ENCODE results near the gene MADCAM1.

The MADCAM1 gene

DNA sequence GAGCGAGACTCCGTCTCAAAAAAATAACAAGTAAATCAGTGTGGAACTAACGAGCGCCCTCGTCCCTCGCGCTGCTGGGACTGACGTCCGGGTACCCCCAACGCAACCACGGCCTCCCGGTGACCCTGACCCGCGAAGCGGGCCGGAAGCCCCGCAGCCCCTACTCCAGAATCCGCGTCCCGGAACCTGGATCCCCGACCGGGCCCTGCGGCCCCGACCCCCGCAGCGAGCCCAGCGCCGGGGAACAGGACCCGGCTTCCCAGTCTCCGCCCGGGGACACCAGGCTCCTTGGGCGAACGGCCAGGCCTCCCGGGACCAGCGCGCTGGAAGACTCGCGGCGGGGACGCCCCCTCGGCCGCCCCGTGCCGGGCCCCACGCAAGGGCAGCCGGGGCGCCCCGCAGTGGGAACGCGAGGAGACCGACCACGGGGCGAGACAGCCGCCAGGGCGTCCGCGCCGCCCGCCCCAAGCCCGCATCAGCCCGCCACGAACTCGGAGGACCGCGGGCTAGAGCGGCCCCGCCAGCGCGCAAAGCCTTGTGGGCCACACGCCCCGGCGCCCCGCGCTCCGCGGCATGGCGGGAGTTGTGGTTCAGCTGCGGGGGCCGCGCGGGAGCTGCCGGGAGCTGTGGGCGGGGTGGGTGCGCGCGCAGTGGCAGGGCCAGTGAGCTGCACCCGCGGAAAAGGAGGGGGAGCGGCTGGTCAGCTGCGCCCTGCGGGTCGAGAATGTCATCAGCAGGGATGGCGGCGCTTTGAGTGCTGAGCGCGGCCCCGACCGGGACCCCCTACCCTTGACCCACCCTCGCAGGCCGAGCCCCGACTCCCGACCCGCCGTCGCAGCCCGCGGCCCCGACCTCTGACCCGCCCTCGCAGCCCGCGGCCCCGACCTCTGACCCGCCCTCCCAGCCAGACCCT is 7.5 kb upstream of the MADCAM1 start:
- Mint-ChIP-seq H3K9me3 (no peaks in the 10 kb centered on the region), H3K36me3 (ENCODE audit: low read depth) (peaks cover 7% of the 10 kb centered on the region), H3K27ac (peak overlapping the region; percentile 87), H3K4me3 (peak overlapping the region; percentile 87), H3K27me3 (peaks cover 32% of the 10 kb centered on the region), H3K4me1 (ENCODE audit: low read depth) (peaks cover 14% of the 10 kb centered on the region)
- intact Hi-C loops (cut with micrococcal nuclease), result loop anchor here (2.0 kb wide), 1 partner anchor 18 kb away; the partner anchor contains the start of gene TPGS1

DNA sequence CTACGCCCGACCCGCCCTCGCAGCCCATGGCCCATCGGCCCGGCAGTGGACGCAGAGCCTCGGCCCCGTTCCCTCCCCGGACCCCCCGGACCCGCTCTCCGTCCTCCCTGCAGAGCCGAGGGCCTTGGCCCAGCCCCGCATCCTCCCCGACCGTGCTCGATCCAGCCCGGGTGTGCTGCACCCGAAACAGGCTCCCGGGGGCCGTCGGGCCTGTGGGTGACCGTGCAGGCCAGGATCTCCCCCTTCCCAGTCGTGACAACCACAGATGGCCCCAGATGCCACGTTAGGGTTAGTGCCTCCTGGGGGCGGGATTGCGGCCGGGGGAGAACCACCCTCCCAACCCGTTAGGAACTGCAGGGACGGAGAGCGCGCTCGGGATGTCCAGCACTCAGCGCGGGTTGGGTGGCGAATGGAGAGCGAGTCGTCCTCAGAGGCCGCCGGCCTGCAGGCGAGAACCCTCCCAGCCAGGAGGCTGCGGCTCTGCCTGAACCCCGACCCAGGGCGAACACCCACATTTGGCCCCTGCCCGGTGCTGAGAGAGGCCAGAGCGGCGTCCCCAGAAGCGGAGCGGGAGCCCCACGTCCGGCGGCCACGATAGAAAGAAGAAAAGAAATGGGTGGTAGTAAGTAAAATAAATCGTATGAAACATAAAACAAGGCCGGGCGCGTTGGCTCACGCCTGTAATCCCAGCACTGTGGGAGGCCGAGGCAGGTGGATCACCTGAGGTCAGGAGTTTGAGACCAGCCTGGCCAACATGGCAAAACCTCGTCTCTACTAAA is 6.7 kb upstream of the MADCAM1 start:
- H3K27ac Mint-ChIP-seq, result peak overlapping the region; percentile 87

DNA sequence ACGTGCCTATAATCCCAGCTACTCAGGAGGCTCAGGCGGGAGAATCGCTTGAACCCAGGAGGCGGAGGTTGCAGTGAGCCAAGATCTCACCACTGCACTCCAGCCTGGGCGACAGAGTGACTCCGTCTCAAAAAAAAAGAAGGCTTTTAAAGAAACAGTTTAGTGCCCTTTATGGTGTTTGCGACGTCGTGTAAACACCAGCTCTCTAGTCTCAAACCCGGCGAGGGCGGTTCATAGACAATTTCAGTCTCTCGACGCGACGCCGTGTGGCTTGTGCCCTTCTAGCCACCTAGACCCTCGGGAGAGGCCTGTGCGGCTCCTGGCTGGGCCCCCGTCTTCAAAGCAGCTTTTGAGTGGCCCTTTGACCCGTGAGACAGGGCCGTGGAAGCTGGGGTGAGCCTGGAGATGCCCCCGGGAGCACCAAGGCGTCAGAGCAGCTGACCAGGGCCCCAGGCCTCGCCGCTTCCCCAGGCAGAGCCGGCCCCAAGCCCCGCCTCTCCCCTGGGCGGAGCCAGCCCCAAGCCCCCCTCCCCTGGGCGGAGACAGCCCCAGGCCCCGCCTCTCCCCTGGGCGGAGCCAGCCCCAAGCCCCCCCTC is 5.0 kb upstream of the MADCAM1 start:
- no peaks in the 10 kb centered on the region for H3K9me3 Mint-ChIP-seq
- H3K4me1 Mint-ChIP-seq (ENCODE audit: low read depth), result peaks cover 14% of the 10 kb centered on the region
- intact Hi-C loops (cut with micrococcal nuclease), result no loop called here
- H3K27me3 Mint-ChIP-seq, result peaks cover 31% of the 10 kb centered on the region
- H3K27ac Mint-ChIP-seq, result no peak overlapping the region
- peaks cover 7% of the 10 kb centered on the region for H3K36me3 Mint-ChIP-seq (ENCODE audit: low read depth)
- no peak overlapping the region for H3K4me3 Mint-ChIP-seq

More for the DNA sequence above, 6.7 kb upstream of the MADCAM1 start:
- intact Hi-C loops (cut with micrococcal nuclease), result loop anchor here (2.0 kb wide), 1 partner anchor 17 kb away; the partner anchor contains the start of gene TPGS1
- Mint-ChIP-seq H3K4me3 (peak overlapping the region; percentile 87), H3K4me1 (ENCODE audit: low read depth) (peaks cover 14% of the 10 kb centered on the region), H3K9me3 (no peaks in the 10 kb centered on the region), H3K27me3 (peaks cover 32% of the 10 kb centered on the region), H3K36me3 (ENCODE audit: low read depth) (peaks cover 7% of the 10 kb centered on the region)

DNA sequence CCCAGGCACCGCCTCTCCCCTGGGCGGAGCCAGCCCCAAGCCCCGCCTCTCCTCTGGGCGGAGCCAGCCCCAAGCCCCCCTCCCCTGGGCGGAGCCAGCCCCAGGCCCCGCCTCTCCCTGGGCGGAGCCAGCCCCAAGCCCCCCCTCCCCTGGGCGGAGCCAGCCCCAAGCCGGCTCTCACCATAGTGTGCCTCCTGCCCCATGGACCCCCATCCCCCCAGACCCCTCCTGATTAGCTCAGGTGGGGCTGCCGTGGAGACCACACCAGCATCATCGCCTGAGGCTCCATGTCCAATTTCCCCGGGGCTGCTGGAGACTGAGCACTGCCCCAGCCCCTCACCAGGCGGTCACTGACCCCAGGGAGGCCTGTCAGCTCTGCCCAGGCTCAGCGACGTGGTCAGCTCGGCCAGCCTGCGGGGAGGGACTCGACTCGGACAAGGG is 4.2 kb upstream of the MADCAM1 start:
- intact Hi-C loops (cut with micrococcal nuclease), result no loop called here
- Mint-ChIP-seq H3K4me3 (no peak overlapping the region), H3K27ac (no peak overlapping the region), H3K4me1 (ENCODE audit: low read depth) (peaks cover 14% of the 10 kb centered on the region), H3K9me3 (no peaks in the 10 kb centered on the region), H3K27me3 (peaks cover 27% of the 10 kb centered on the region), H3K36me3 (ENCODE audit: low read depth) (peaks cover 7% of the 10 kb centered on the region)

DNA sequence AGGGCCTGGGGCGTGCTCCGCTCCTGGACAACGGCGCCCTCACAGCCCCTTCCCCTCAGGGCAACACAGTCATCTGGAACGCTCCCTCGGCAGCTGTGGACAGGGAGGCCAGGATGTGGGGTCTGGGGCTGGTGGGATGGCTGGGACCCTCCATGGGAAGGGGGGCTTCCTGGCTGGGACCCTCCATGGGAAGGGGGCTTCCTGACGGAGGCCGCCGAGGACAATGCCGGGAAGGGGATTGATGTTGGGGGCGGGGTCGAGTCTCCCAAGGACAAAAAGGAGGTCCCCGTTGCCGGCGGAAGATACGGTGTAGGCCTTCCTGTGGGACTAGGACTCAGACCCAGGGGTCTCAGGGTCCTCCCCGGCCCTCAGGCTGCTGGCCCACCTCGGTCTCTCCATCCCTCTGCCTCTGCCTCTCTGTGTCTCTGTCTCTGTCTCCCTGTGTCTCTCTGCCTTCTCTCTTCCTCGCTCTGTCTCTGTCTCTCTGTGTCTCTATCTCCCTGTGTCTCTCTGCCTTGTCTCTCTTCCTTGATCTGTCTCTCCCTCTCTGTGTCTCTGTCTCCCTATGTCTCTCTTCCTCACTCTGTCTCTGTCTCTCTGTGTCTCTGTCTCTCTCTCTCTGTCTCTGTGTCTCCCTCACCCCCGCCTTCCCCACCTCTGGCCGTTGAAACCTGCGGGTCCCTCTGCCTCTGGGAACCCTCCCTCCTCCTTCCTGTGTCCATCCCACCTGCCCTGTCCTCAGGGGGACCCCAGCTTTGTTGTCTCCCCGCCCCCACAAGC is 2.7 kb upstream of the MADCAM1 start:
- Mint-ChIP-seq H3K4me1 (ENCODE audit: low read depth) (peaks cover 15% of the 10 kb centered on the region), H3K36me3 (ENCODE audit: low read depth) (peaks cover 7% of the 10 kb centered on the region), H3K27me3 (peaks cover 38% of the 10 kb centered on the region), H3K4me3 (no peak overlapping the region), H3K9me3 (no peaks in the 10 kb centered on the region), H3K27ac (no peak overlapping the region)
- intact Hi-C loops (cut with micrococcal nuclease), result no loop called here

DNA sequence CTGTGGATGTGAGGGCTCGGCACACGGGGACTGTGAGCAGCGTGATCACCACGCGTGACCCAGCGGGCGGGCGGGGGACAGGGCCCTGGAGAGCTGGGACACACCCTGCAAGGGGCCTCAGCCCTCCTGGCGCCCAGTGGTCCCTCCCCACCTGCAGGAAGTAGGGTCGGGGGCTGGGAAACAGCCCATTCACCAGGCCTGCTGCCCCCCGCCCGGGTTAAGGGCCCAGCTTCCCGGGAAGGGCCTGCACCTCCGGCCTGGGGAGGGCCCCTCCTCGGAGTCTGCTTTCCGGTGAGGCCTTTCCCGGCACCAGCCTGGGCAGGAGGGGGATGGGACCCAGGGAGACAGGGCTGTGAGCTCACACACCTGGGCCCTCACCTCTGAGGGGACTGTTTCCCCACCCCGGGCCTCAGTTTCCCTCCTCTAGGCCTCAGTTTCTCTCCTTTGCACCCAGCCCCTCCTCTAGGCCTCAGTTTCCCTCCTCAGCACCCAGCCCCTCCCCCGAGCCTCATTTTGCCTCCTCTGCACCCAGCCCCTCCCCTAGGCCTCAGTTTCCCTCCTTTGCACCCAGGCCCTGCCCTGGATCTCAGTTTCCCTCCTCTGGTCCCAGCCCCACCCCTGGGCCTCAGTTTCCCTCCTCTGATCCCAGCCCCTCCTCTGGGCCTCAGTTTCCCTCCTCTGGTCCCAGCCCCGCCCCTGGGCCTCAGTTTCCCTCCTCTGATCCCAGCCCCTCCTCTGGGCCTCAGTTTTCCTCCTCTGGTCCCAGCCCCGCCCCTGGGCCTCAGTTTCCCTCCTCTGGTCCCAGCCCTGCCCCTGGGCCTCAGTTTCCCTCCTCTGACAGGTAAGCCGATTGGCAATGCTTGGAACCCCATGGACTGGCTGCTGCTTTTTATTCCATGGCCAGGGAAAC is 1.9 kb upstream of the MADCAM1 start:
- peaks cover 15% of the 10 kb centered on the region for H3K4me1 Mint-ChIP-seq (ENCODE audit: low read depth)
- H3K9me3 Mint-ChIP-seq, result no peaks in the 10 kb centered on the region
- H3K27me3 Mint-ChIP-seq, result peaks cover 45% of the 10 kb centered on the region
- peaks cover 4% of the 10 kb centered on the region for H3K36me3 Mint-ChIP-seq (ENCODE audit: low read depth)
- intact Hi-C loops (cut with micrococcal nuclease), result no loop called here
- H3K4me3 Mint-ChIP-seq, result no peak overlapping the region
- H3K27ac Mint-ChIP-seq, result no peak overlapping the region

DNA sequence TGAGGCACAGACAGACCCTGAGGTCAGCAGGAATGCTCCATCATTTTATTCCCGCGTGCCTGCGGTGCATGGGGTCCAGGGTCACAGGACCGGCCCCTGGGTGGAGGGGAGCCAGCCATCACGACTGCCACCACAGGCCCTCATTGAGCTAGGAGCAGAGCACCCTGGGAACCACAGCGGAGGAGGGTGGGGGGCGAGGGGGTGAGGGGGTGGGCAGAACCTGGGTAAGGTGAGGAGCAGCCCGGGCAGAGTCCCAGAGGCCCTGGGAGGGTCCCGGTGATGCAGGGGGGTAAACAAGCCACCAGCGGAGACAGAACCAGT is 1.2 kb upstream of the MADCAM1 start:
- intact Hi-C loops (cut with micrococcal nuclease), result no loop called here
- no peak overlapping the region for H3K27ac Mint-ChIP-seq
- no peaks in the 10 kb centered on the region for H3K9me3 Mint-ChIP-seq
- peaks cover 51% of the 10 kb centered on the region for H3K27me3 Mint-ChIP-seq
- H3K36me3 Mint-ChIP-seq (ENCODE audit: low read depth), result no peaks in the 10 kb centered on the region
- H3K4me3 Mint-ChIP-seq, result no peak overlapping the region
- peaks cover 8% of the 10 kb centered on the region for H3K4me1 Mint-ChIP-seq (ENCODE audit: low read depth)

DNA sequence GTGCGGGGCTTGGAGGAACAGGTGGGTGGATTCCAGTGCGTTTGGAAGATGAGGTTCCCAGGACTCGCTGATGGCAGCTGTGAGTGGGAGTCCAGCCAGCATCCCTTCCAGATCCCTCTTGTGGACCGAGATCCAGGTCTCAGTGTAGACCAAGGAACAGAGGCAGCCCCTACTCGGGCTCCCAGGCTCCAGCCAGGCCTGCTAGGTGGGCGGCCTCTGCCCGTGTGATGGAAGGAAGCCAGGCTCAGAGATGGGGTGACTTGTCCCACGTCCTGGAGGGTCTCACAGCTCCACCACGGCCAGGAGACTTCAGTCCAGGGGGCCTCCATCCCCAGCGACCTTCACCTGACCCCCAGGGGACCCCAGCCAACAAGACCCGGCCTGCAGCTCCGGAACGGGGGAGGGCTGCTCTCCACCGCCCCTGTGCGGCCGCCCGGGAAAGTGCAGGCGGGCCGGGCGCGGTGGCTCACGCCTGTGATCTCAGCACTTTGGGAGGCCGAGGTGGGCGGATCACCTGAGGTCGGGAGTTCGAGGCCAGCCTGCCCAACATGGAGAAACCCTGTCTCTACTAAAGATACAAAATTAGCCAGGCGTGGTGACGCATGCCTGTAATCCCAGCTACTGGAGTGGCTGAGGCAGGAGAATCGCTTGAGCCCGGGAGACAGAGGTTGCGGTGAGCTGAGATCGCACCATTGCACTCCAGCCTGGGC is 729 bp upstream of the MADCAM1 start:
- Mint-ChIP-seq H3K4me3 (no peak overlapping the region), H3K27ac (peak overlapping the region; percentile 24), H3K4me1 (ENCODE audit: low read depth) (peaks cover 8% of the 10 kb centered on the region), H3K27me3 (peaks cover 56% of the 10 kb centered on the region), H3K9me3 (no peaks in the 10 kb centered on the region), H3K36me3 (ENCODE audit: low read depth) (no peaks in the 10 kb centered on the region)
- intact Hi-C loops (cut with micrococcal nuclease), result no loop called here

DNA sequence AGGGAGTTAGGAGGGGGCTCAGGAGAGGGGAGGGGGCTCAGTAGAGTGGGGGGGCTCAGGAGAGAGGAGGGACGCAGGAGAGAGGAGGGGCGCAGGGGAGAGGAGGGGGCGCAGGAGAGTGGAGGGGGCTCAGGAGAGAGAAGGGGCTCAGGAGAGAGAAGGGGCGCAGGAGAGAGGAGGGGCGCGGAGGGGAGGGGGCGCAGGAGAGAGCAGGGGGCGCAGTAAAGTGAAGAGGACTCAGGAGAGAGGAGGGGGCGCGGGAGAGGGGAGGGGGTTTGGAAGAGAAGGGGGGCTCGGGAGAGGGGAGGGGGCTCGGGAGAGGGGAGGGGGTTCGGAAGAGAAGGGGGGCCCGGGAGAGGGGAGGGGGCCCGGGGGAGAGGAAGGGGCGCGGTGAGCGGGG is 700 bp downstream of the MADCAM1 start:
- Mint-ChIP-seq H3K9me3 (no peaks in the 10 kb centered on the region), H3K4me3 (no peak overlapping the region), H3K27ac (no peak overlapping the region), H3K4me1 (ENCODE audit: low read depth) (peaks cover 8% of the 10 kb centered on the region), H3K36me3 (ENCODE audit: low read depth) (no peaks in the 10 kb centered on the region), H3K27me3 (peaks cover 60% of the 10 kb centered on the region)
- intact Hi-C loops (cut with micrococcal nuclease), result no loop called here

DNA sequence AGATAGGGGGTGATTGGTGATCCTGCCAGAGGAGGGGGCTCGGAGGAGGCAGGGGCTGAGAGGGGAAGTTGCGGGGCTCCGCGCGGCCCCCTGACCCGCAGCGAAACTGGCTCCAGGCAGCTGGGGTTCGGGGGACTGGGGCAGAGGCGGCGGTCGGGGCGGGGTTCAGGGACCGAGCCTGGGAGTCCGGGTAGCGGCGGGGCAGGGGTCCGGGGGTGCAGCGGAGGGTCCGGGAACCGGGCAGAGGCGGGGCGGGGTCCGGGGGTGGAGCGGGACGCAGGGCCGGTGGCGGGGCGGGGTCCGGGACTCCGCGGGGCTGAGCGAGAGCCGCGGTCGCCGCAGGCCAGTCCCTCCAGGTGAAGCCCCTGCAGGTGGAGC is 1.2 kb downstream of the MADCAM1 start:
- no peak overlapping the region for H3K27ac Mint-ChIP-seq
- peaks cover 3% of the 10 kb centered on the region for H3K36me3 Mint-ChIP-seq (ENCODE audit: low read depth)
- H3K9me3 Mint-ChIP-seq, result no peaks in the 10 kb centered on the region
- H3K27me3 Mint-ChIP-seq, result peaks cover 60% of the 10 kb centered on the region
- H3K4me3 Mint-ChIP-seq, result no peak overlapping the region
- intact Hi-C loops (cut with micrococcal nuclease), result no loop called here
- H3K4me1 Mint-ChIP-seq (ENCODE audit: low read depth), result peaks cover 8% of the 10 kb centered on the region

DNA sequence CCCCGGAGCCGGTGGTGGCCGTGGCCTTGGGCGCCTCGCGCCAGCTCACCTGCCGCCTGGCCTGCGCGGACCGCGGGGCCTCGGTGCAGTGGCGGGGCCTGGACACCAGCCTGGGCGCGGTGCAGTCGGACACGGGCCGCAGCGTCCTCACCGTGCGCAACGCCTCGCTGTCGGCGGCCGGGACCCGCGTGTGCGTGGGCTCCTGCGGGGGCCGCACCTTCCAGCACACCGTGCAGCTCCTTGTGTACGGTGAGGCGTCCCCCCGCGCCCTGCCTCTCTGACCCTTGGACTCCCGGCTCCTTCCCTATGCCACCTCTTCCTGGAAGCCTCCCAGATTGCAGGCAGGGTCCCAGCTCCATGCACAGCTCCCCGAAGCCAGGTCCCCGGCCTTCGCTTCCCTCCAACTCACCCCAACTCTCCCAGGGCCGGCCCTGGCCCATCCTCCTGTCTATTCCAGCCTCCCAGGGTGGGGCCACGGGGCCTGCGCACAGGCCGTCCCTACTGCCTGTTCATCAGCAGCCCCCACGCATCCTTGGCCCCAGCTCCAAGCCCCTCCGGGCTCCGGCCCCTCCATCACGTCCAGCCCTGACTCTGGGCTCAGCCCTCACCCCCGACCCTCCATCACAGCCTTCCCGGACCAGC is 1.7 kb downstream of the MADCAM1 start:
- Mint-ChIP-seq H3K9me3 (no peaks in the 10 kb centered on the region), H3K4me3 (no peak overlapping the region), H3K36me3 (ENCODE audit: low read depth) (peaks cover 7% of the 10 kb centered on the region), H3K27me3 (peaks cover 60% of the 10 kb centered on the region), H3K4me1 (ENCODE audit: low read depth) (peaks cover 8% of the 10 kb centered on the region), H3K27ac (no peak overlapping the region)
- intact Hi-C loops (cut with micrococcal nuclease), result no loop called here

DNA sequence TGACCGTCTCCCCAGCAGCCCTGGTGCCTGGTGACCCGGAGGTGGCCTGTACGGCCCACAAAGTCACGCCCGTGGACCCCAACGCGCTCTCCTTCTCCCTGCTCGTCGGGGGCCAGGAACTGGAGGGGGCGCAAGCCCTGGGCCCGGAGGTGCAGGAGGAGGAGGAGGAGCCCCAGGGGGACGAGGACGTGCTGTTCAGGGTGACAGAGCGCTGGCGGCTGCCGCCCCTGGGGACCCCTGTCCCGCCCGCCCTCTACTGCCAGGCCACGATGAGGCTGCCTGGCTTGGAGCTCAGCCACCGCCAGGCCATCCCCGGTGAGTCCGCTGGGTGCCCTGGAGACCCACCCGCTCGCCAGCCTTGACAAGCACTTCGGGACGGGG is 2.2 kb downstream of the MADCAM1 start:
- no peak overlapping the region for H3K4me3 Mint-ChIP-seq
- H3K27ac Mint-ChIP-seq, result no peak overlapping the region
- no peaks in the 10 kb centered on the region for H3K9me3 Mint-ChIP-seq
- peaks cover 7% of the 10 kb centered on the region for H3K36me3 Mint-ChIP-seq (ENCODE audit: low read depth)
- H3K27me3 Mint-ChIP-seq, result peaks cover 60% of the 10 kb centered on the region
- peaks cover 8% of the 10 kb centered on the region for H3K4me1 Mint-ChIP-seq (ENCODE audit: low read depth)
- intact Hi-C loops (cut with micrococcal nuclease), result no loop called here
